DMS79 treated with DMSO at 0.1 percent for 48 hours (cell line): ENCODE measurements around the gene OS9.

Experiments
- DNase-seq: peaks from one replicate; lab custom pipeline; 2025; lab: John Stamatoyannopoulos, UW

The OS9 gene

GRCh38 chr12:57722716-57723629 is 29.0 kb downstream of the OS9 start:
- DNase-seq = no peak

DNA sequence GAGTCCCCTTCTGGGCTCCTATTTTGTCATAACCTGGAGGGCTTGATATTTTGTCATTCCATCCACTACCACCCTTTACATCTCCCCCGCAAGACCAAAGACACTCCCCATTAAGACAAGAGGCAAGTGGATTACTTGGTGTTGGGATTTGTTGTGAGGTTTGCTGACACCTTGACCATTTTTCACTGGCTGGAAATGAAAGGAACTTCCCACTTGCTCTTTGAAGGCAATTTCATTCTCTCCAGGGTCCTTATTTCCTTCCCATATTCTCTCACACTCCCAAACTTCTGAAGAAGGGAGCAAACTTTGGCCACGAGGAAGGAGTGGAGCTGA is 29.7 kb downstream of the OS9 start:
- DNase-seq = no peak

DNA sequence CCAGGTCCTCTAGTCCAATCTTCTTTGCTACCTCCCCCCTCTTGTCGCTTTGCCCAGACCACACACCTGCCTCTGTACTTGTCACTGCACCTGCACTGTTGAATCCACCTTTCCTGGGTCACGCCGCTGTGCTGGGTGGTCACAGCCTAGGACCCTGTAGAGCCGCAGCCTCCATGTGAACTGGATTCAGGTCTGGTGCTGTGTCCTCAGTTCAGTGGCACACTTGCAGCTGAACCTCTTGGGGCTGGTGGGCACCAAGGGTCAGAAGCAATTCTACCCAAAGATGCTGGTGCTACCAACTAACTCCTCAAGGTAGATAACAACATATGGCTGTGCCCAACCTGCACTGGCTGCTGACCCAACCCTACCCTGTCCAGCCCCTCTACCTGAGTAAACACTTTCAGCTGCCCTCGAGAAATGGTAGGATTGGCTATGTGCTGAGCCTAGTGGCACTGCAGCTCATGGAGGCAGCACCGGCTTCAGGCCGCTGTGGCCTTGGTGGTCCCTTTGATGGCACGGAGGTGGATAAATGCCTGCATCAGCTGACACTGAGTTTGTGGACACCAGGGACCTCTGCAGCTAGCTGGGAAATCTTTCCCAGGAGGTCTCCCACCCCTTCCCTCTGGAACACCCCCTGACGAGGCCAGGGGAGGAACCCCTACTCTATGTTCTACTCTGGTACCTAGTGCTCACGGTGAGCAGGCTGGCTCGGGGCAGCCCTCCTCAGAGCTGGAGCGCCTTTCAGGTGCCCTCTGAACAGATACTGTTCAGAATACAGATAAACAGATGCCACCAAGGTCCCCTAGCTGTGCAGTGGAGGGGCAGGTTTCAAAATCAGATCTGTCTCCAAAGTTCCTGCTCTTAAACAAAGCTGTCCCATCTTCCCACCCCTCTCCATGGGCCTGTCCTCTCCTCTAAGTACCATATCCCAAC is 30.3 kb downstream of the OS9 start:
- DNase-seq = no peak

- no peak for DNase-seq
Measured at GRCh38 chr12:57724936-57725740, 31.2 kb downstream of the OS9 start.

- DNase-seq = no peak
Measured at GRCh38 chr12:57725851-57726150, 31.9 kb downstream of the OS9 start.

- DNase-seq = peak; percentile 63
Measured at GRCh38 chr12:57726151-57726883, 32.4 kb downstream of the OS9 start.

DNA sequence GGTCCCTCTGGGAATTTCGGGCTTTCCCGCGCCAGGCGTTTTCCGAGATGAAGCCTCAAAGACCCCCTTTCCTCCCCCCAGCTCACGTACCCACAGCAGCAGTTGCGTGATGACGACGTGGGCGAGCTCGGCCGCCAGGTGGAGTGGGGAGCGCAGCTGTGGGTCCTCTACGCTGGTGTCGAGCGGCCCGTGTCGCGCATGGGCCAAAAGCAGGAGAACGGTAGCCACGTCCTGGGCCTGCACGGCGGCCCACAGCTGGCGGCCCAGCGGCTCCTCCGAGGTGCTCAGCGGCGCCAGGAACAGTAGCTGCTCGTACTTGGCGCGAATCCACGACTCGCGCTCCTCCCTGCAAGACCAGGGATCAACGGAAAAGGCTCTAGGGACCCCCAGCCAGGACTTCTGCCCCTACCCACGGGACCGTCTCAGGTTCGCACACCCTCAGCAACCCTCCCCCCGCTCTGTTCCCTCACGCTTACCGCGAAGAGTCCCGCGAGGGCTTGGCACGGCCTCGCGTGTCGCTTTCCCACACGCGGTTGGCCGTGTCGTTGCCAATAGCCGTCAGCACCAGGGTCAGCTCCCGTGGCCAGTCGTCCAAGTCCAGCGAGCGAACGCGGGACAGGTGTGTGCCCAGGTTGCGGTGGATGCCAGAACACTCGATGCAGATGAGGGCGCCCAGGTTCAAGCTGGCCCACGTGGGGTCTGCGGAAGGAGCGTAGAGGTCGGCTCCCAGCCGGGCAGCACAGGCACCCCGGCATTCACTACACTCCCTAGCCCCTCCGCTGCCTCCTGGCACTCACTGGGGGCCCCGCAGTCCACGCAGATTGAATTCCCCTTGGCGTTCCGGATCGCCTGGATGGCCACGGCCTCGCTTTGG is 33.2 kb downstream of the OS9 start:
- peak; percentile 17 for DNase-seq

DNA sequence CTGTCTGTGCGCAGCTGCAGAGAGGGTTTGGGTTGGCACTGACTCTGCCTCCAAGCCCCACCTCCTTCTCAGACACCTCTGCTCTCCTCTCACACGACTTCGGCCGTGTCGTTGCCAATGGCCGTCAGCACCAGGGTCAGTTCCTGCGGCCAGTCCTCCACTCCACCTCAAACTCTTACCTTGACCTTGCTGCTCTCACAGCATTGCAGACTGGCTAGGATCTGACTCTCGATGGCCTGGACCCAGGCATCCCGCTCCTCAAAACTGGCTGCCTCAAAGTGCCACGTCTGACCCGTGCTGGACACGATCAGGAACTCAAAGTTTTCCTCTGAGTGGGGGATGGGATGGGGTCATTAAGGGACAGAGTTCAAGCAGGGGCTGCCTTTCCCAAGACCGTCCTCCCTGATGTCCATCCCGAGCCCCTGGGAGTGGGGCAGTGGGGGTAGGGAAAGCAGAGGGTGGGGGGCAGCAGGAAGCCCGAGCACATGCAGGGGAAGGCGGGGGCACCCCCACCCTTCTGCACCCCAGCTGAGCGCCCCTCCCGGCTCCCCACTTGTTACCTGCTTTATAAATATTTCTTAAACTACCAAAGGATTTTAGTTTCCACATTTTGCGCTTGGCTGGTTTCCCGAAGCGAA is 33.9 kb downstream of the OS9 start:
- no peak for DNase-seq

GRCh38 chr12:57729321-57729844 is 35.5 kb downstream of the OS9 start:
- no peak for DNase-seq

DNA sequence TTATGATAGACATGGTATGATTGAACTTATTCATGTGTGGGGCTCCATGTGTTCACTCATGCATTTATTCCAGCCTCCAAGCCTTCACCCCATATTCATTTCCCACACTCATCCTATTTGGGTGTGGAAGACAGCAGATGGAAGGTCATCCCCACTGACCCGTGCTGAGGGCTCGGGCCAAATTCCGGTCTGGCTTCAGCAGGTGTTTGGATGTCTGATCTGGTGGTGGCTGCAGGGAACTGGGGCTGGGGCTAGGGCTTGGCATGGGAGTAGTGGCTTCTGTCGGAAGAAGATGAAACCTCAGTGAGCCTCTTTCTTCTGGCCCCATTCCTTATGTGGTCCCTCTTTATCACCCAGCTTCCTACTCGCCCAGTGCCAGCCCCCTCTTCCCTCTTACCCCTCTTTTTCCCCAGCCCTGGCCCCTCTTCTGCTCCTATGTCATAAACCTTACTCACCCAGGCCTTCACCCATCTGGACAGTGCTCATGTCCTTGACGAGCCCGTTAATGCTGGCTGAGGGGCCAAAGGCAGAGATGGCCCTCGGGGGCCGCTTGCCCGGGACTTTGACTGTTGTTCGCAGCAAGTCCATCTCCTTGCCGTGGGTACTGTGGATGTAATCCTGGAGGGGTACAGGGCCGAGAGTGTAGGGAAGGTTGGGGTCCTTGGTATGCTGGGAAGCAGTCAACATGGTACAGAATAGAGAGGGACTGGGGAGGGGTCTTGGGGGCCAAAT is 36.6 kb downstream of the OS9 start:
- no peak for DNase-seq

DNA sequence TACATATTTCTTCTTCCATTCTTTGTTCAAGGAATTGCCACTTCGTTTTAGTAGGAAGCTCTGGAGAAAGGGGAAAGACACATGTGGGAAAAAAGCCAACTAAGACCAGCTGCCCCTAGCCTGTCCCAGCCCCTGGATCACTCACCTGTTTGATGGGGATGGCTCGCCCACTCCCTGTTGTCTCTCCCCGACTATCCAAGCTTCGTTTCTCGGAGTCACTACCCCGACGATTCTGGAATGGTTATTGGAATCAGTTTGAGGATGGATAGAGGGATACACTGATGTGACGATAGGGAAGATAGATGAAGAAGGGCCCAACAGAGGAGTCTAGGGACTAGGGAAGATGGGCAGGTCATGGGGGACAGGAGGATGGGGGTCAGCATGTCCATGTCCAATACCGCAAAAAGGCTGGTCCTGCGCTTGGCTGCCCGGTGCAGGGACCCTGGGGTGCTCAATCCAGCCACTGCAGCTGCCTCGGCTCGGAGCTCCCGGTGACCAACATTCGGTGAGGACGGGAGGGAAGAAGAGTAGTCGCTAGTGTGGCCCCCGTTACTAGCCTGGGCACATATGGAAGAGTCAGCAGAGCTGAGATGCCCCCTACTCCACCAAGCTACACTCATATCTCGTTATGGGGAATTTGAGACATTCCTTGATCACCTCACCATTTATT is 37.6 kb downstream of the OS9 start:
- DNase-seq = no peak

DNA sequence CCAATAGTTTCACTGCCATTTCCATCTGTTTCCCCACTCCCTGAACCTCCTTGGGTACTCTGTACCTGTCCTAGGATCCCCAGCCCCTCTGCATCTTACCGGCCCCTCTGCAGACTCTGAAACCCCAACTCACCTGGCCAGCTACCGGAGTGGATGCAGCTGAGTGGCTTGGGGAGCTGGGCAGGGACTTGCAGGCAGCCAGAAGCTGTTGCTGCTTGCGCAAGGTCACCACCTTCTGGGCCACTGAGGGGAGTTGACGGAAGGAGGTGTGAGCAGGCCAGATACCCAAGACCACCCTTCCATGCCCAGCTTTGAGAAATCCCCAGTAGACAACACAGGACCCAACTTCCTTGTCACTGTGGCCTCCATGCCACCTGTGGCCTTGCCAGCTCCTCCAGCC is 38.3 kb downstream of the OS9 start:
- DNase-seq = no peak

DNA sequence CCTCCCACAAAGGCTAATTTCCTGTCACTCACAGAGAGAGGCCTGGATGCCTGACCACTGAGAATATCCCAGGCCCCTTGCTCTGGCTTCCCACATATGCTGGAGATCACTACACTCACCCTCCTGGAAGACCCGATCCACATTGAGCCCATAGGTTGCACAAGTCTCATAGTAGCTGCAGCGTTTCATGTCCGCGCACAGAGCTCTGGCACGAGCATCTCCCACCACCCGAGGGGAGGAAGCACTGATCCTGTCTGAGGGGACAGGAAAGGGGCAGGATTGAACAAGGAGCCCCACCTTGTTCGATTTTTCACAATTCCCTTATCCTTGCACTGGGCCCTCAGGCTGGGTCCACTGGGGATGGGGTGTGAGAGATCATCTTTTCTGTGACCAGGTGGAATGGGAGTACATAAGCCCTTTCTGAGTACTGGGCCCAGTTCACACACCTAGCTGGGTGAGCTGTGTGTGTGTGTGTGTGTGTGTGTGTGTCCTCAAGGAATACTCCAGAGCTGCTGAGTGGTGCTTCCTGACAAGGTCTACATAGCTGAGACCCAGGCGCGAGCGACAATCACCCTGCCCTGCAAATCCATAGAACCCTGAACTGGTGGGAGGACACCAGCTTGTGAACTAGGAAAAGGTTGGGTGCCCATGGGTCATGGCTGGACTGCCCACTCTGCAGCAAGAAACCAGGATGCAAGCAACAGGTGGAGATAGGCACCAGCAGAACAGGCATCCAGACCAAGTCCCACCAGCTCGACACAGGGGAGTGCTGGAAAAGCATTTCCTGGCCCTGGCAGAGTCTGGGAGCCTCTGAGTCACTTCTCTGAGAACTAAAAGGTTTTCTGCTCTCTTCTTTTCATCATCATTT is 39.0 kb downstream of the OS9 start:
- DNase-seq = no peak

DNA sequence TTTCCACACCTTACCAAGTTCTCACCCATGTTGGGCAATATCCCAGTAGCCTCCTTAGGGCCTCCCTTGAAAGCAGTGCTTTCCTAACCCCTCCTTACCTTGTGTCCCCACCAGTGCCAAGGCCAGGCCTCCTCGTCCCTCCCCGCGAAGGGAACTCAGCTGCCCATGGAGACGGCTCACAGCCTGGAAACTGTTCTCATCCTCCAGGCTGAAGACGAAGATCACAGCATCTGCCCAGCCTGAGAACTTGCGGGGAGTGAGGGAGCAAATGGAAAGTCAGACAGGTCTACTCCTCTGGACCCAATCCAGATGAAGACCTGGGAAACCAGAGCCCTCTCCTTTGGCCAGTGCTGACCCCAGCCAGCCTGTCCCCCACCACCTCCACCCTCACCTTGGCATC is 40.0 kb downstream of the OS9 start:
- no peak for DNase-seq

- DNase-seq = no peak
Measured at GRCh38 chr12:57734591-57734990, 40.7 kb downstream of the OS9 start.

GRCh38 chr12:57735198-57735855 is 41.4 kb downstream of the OS9 start:
- peak; percentile 17 for DNase-seq
